HG02970 (cell line): Measurements from ENCODE around the gene ZSCAN18.

Experiments
- ATAC-seq: cut with Tn5 transposase; IDR thresholded peaks from one replicate; pipeline ENCODE4 v1.9.1; 2021; ENCODE audit warnings: mild to moderate bottlenecking, moderate library complexity, moderate number of reproducible peaks; ENCODE audit not compliant: unreplicated experiment, low FRiP score

The ZSCAN18 gene

GRCh38 chr19:58045411-58046050 lies 52.5 kb downstream of the ZSCAN18 start:
- no peak for ATAC-seq

- ATAC-seq = no peak
Measured at GRCh38 chr19:58044886-58045285, 53.1 kb downstream of the ZSCAN18 start.

- no peak for ATAC-seq
Measured at GRCh38 chr19:58044391-58044790, 53.6 kb downstream of the ZSCAN18 start.

- ATAC-seq = no peak
Measured at GRCh38 chr19:58042495-58043340, 55.3 kb downstream of the ZSCAN18 start.

GRCh38 chr19:58040751-58041525 lies 57.1 kb downstream of the ZSCAN18 start:
- no peak for ATAC-seq

GRCh38 chr19:58038688-58039204 lies 59.3 kb downstream of the ZSCAN18 start:
- ATAC-seq = no peak

GRCh38 chr19:58037927-58038687 lies 59.9 kb downstream of the ZSCAN18 start:
- ATAC-seq = no peak

GRCh38 chr19:58035863-58036262 lies 62.2 kb downstream of the ZSCAN18 start:
- ATAC-seq = no peak

- no peak for ATAC-seq
Measured at GRCh38 chr19:58034477-58034793, 63.6 kb downstream of the ZSCAN18 start.
